SK-N-SH treated with all-trans-retinoic acid at 6 μM for 48 hours (cell line): ENCODE measurements around the gene KIF5B.

Source experiments
- ATAC-seq: fragments of 200-7000 bp; cut with Tn5 transposase; 3 replicates; pipeline ENCODE4 v1.9.1; 2020; ENCODE audit warnings: mild to moderate bottlenecking, moderate library complexity
- ARNTL ChIP-seq: fragments of 450-650 bp; formaldehyde crosslinking; IDR thresholded peaks from 2 replicates; pipeline ENCODE4 v1.5.0; 2020; ENCODE audit warnings: low read depth, mild to moderate bottlenecking, moderate library complexity, borderline replicate concordance
- BACH2 ChIP-seq: fragments of 250-450 bp; sonication (Bioruptor Pico); IDR thresholded peaks from 2 replicates; pipeline ENCODE4 v1.9.0; 2021; ENCODE audit warnings: mild to moderate bottlenecking, borderline replicate concordance
- CSDC2 ChIP-seq: fragments of 250-450 bp; sonication (Bioruptor Pico); IDR thresholded peaks from 2 replicates; pipeline ENCODE4 v1.5.0; 2020; ENCODE audit warnings: mild to moderate bottlenecking, moderate library complexity
- CSRNP3 ChIP-seq: fragments of 250-450 bp; sonication (Bioruptor Pico); IDR thresholded peaks from 2 replicates; pipeline ENCODE4 v1.5.1; 2021; ENCODE audit warnings: mild to moderate bottlenecking, moderate library complexity
- ESRRG ChIP-seq: fragments of 250-450 bp; sonication (Bioruptor Pico); IDR thresholded peaks from 2 replicates; pipeline ENCODE4 v1.6.1; 2021; ENCODE audit warnings: mild to moderate bottlenecking
- GLIS3 ChIP-seq: fragments of 250-450 bp; sonication (Bioruptor Pico); IDR thresholded peaks from 2 replicates; pipeline ENCODE4 v1.5.0; 2020; ENCODE audit warnings: mild to moderate bottlenecking, moderate library complexity
- ISL1 ChIP-seq: fragments of 250-450 bp; sonication (Bioruptor Pico); IDR thresholded peaks from 2 replicates; pipeline ENCODE4 v2.1.2; 2022; ENCODE audit warnings: mild to moderate bottlenecking, moderate library complexity
- OSR1 ChIP-seq: fragments of 250-450 bp; sonication (Bioruptor Pico); IDR thresholded peaks from 2 replicates; pipeline ENCODE4 v1.8.0; 2022; ENCODE audit warnings: moderate library complexity, mild to moderate bottlenecking, inconsistent platforms
- PPARA ChIP-seq: fragments of 250-450 bp; sonication (Bioruptor Pico); IDR thresholded peaks from 2 replicates; pipeline ENCODE4 v1.5.0; 2020; ENCODE audit warnings: mild to moderate bottlenecking, borderline replicate concordance
- RARB ChIP-seq: fragments of 250-450 bp; sonication (Bioruptor Pico); IDR thresholded peaks from 2 replicates; pipeline ENCODE4 v1.8.0; 2021; ENCODE audit warnings: mild to moderate bottlenecking, moderate library complexity
- SNAI2 ChIP-seq: fragments of 250-450 bp; sonication (Bioruptor Pico); IDR thresholded peaks from 2 replicates; pipeline ENCODE4 v1.5.0; 2020; ENCODE audit warnings: mild to moderate bottlenecking, moderate library complexity
- TCF4 ChIP-seq: fragments of 250-450 bp; sonication (Bioruptor Pico); IDR thresholded peaks from 2 replicates; pipeline ENCODE4 v1.8.0; 2021; ENCODE audit warnings: mild to moderate bottlenecking, moderate library complexity, borderline replicate concordance
- TOX ChIP-seq: fragments of 250-450 bp; sonication (Bioruptor Pico); IDR thresholded peaks from 2 replicates; pipeline ENCODE4 v1.8.0; 2021; ENCODE audit warnings: mild to moderate bottlenecking, moderate library complexity, borderline replicate concordance
- ZC3H10 ChIP-seq: fragments of 250-450 bp; sonication (Bioruptor Pico); IDR thresholded peaks from 2 replicates; pipeline ENCODE4 v1.5.1; 2021; ENCODE audit warnings: mild to moderate bottlenecking, moderate library complexity
- ZFP3 ChIP-seq: fragments of 250-450 bp; sonication (Bioruptor Pico); IDR thresholded peaks from 2 replicates; pipeline ENCODE4 v1.5.0; 2020; ENCODE audit warnings: mild to moderate bottlenecking, moderate library complexity
- ZFP30 ChIP-seq: fragments of 450-650 bp; formaldehyde crosslinking; IDR thresholded peaks from 2 replicates; pipeline ENCODE4 v1.5.0; 2022; ENCODE audit warnings: mild to moderate bottlenecking, moderate library complexity
- ZNF565 ChIP-seq: fragments of 450-650 bp; formaldehyde crosslinking; conservative IDR thresholded peaks from 2 replicates; pipeline ENCODE4 v1.5.0; 2020; ENCODE audit warnings: low read depth, mild to moderate bottlenecking, moderate library complexity
- ZNF70 ChIP-seq: fragments of 450-650 bp; formaldehyde crosslinking; IDR thresholded peaks from 2 replicates; pipeline ENCODE4 v1.5.0; 2020; ENCODE audit warnings: mild to moderate bottlenecking, moderate library complexity
- ZNF8 ChIP-seq: fragments of 450-650 bp; formaldehyde crosslinking; IDR thresholded peaks from 2 replicates; pipeline ENCODE4 v1.5.0; 2020; ENCODE audit warnings: mild to moderate bottlenecking, moderate library complexity
- TF ChIP-seq, protein P1 (sequence below): fragments of 250-450 bp; sonication (Bioruptor Pico); IDR thresholded peaks from 2 replicates; pipeline ENCODE4 v1.8.0; 2021; ENCODE audit warnings: low read depth, mild to moderate bottlenecking, moderate library complexity, borderline replicate concordance
- TF ChIP-seq, protein P2 (sequence below): fragments of 250-450 bp; sonication (Bioruptor Pico); IDR thresholded peaks from 2 replicates; pipeline ENCODE4 v1.5.1; 2020; ENCODE audit warnings: low read depth, mild to moderate bottlenecking, moderate library complexity
- TF ChIP-seq, protein P3 (sequence below): fragments of 250-450 bp; sonication (Bioruptor Pico); IDR thresholded peaks from 2 replicates; pipeline ENCODE4 v1.5.0; 2020; ENCODE audit warnings: mild to moderate bottlenecking, moderate library complexity
- TF ChIP-seq, protein P4 (sequence below): fragments of 250-450 bp; sonication (Bioruptor Pico); IDR thresholded peaks from 2 replicates; pipeline ENCODE4 v1.8.0; 2020; ENCODE audit warnings: mild to moderate bottlenecking, moderate library complexity, borderline replicate concordance

The KIF5B gene

DNA sequence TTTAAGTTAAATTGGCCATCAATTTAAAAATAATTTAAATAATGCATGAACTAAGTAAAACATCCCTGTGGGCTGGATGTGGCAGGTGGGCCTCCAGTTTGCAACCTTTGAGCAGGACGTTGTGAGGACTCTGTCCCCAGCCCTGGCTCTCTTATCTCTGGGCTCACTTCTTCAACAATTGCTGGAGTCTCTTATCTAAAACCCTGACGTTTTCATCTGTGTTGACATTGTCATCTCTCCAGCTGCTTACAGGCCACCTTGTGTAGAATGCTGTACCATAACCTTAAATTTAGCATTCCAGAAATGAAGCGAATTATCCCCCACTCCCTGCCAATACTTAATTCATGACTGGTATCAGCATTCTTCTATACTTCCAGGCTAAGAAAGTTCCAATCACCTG lies 3.2 kb upstream of the KIF5B start:
- no peak for ATAC-seq
- TF ChIP-seq TOX (CRISPR knock-in tag) = no peak
- TF ChIP-seq PPARA (CRISPR knock-in tag) = no peak
- TF ChIP-seq RARB (CRISPR knock-in tag) = no peak
- no peak for TF ChIP-seq GLIS3 (CRISPR knock-in tag)
- TF ChIP-seq, protein P1, sequence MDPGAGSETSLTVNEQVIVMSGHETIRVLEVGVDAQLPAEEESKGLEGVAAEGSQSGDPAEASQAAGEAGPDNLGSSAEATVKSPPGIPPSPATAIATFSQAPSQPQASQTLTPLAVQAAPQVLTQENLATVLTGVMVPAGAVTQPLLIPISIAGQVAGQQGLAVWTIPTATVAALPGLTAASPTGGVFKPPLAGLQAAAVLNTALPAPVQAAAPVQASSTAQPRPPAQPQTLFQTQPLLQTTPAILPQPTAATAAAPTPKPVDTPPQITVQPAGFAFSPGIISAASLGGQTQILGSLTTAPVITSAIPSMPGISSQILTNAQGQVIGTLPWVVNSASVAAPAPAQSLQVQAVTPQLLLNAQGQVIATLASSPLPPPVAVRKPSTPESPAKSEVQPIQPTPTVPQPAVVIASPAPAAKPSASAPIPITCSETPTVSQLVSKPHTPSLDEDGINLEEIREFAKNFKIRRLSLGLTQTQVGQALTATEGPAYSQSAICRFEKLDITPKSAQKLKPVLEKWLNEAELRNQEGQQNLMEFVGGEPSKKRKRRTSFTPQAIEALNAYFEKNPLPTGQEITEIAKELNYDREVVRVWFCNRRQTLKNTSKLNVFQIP (CRISPR knock-in tag) = no peak
- TF ChIP-seq ZFP30 (CRISPR knock-in tag) = no peak
- no peak for TF ChIP-seq SNAI2 (CRISPR knock-in tag)
- TF ChIP-seq ESRRG (CRISPR knock-in tag) = no peak
- no peak for TF ChIP-seq OSR1 (CRISPR knock-in tag)
- no peak for TF ChIP-seq ZFP3 (CRISPR knock-in tag)
- no peak for TF ChIP-seq BACH2 (CRISPR knock-in tag)
- no peak for TF ChIP-seq ISL1 (CRISPR knock-in tag)
- no peak for TF ChIP-seq ZC3H10 (CRISPR knock-in tag)
- TF ChIP-seq CSRNP3 (CRISPR knock-in tag) = no peak
- no peak for TF ChIP-seq ZNF565 (CRISPR knock-in tag)
- TF ChIP-seq, protein P2, sequence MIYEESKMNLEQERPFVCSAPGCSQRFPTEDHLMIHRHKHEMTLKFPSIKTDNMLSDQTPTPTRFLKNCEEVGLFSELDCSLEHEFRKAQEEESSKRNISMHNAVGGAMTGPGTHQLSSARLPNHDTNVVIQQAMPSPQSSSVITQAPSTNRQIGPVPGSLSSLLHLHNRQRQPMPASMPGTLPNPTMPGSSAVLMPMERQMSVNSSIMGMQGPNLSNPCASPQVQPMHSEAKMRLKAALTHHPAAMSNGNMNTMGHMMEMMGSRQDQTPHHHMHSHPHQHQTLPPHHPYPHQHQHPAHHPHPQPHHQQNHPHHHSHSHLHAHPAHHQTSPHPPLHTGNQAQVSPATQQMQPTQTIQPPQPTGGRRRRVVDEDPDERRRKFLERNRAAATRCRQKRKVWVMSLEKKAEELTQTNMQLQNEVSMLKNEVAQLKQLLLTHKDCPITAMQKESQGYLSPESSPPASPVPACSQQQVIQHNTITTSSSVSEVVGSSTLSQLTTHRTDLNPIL (CRISPR knock-in tag) = no peak
- TF ChIP-seq ZNF8 (CRISPR knock-in tag) = no peak
- TF ChIP-seq, protein P3, sequence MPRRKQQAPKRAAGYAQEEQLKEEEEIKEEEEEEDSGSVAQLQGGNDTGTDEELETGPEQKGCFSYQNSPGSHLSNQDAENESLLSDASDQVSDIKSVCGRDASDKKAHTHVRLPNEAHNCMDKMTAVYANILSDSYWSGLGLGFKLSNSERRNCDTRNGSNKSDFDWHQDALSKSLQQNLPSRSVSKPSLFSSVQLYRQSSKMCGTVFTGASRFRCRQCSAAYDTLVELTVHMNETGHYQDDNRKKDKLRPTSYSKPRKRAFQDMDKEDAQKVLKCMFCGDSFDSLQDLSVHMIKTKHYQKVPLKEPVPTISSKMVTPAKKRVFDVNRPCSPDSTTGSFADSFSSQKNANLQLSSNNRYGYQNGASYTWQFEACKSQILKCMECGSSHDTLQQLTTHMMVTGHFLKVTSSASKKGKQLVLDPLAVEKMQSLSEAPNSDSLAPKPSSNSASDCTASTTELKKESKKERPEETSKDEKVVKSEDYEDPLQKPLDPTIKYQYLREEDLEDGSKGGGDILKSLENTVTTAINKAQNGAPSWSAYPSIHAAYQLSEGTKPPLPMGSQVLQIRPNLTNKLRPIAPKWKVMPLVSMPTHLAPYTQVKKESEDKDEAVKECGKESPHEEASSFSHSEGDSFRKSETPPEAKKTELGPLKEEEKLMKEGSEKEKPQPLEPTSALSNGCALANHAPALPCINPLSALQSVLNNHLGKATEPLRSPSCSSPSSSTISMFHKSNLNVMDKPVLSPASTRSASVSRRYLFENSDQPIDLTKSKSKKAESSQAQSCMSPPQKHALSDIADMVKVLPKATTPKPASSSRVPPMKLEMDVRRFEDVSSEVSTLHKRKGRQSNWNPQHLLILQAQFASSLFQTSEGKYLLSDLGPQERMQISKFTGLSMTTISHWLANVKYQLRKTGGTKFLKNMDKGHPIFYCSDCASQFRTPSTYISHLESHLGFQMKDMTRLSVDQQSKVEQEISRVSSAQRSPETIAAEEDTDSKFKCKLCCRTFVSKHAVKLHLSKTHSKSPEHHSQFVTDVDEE (CRISPR knock-in tag) = no peak
- TF ChIP-seq, protein P4, sequence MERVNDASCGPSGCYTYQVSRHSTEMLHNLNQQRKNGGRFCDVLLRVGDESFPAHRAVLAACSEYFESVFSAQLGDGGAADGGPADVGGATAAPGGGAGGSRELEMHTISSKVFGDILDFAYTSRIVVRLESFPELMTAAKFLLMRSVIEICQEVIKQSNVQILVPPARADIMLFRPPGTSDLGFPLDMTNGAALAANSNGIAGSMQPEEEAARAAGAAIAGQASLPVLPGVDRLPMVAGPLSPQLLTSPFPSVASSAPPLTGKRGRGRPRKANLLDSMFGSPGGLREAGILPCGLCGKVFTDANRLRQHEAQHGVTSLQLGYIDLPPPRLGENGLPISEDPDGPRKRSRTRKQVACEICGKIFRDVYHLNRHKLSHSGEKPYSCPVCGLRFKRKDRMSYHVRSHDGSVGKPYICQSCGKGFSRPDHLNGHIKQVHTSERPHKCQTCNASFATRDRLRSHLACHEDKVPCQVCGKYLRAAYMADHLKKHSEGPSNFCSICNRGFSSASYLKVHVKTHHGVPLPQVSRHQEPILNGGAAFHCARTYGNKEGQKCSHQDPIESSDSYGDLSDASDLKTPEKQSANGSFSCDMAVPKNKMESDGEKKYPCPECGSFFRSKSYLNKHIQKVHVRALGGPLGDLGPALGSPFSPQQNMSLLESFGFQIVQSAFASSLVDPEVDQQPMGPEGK (CRISPR knock-in tag) = no peak
- TF ChIP-seq, all 23 proteins: peak for 0

DNA sequence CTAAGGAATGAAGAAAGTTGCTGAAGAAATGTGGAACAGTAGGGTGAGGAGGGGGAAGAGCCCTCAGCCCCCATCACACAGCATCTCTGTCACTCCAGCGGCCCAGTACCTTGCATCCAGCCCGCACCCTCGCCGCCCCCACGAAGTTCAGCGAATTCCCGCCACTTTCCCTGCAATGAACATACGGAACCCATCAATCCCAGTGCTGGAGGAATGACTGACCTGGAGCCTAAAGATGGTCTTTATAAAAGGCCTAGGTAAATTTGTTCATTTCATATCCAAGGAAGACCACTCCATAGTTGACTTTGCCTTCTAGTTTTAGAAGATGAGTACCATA lies 779 bp upstream of the KIF5B start:
- ATAC-seq = no peak
- TF ChIP-seq TCF4 (CRISPR knock-in tag) (no peak), OSR1 (CRISPR knock-in tag) (no peak), ZC3H10 (CRISPR knock-in tag) (no peak), ISL1 (CRISPR knock-in tag) (no peak), ZFP3 (CRISPR knock-in tag) (no peak), ARNTL (CRISPR knock-in tag) (no peak), ZNF70 (no peak), CSDC2 (no peak), SNAI2 (CRISPR knock-in tag) (no peak), PPARA (CRISPR knock-in tag) (no peak), GLIS3 (CRISPR knock-in tag) (no peak), CSRNP3 (CRISPR knock-in tag) (no peak), RARB (CRISPR knock-in tag) (no peak), BACH2 (CRISPR knock-in tag) (no peak), ZNF8 (CRISPR knock-in tag) (no peak)
- TF ChIP-seq, protein P3 (CRISPR knock-in tag) = no peak
- TF ChIP-seq, protein P1 (CRISPR knock-in tag) = no peak
